Fibroblast of villous mesenchyme (primary cell): ENCODE data around the gene CDC23. TPM values are rescaled to one million over a fixed set of nuclear protein-coding genes. Genes with fewer than 3 reads are reported as not detected.
"Not testable (repeated sequence)": the region's sequence is repeated elsewhere in the genome, so short reads cannot be mapped to it uniquely, and the experiment has no call there.

Experiments used
- DNase-seq: peaks from one replicate; pipeline ENCODE4 v3.0.0-alpha.2; 2010; ENCODE audit warnings: low read depth
- H3K4me3 ChIP-seq: 2 replicates; pipeline ENCODE4 v1.5.1; 2011; ENCODE audit warnings: low read depth, mild to moderate bottlenecking, low read length
- CTCF ChIP-seq: IDR thresholded peaks from 2 replicates; pipeline ENCODE4 v1.5.1; 2012; ENCODE audit warnings: low read depth, mild to moderate bottlenecking, low read length; ENCODE audit not compliant: insufficient read depth
- total RNA-seq: library from RNA; depleted of rRNA; stranded (reverse); fragments of >200 nt; gene quantifications from 2 replicates; pipeline ENCODE4 v1.2.3, GENCODE V29; 2012

Gene CDC23
- total RNA-seq, 1 donor: 40.2 TPM

- DNase-seq: no peak
- no peak for TF ChIP-seq CTCF
Observed at GRCh38 chr5:138216799-138217198, 3.7 kb upstream of the CDC23 start.

GRCh38 chr5:138212828-138213160 lies 329 bp downstream of the CDC23 start:
- DNase-seq: no peak

More at GRCh38 chr5:138216799-138217198, 3.7 kb upstream of the CDC23 start:
- no peak overlapping the region for H3K4me3 ChIP-seq

GRCh38 chr5:138210985-138211384 lies 2.1 kb downstream of the CDC23 start:
- DNase-seq: no peak
- H3K4me3 ChIP-seq: no peak overlapping the region
- TF ChIP-seq CTCF: no peak

More at GRCh38 chr5:138212828-138213160, 329 bp downstream of the CDC23 start:
- TF ChIP-seq CTCF: no peak
- H3K4me3 ChIP-seq: peak overlapping the region; percentile 98

GRCh38 chr5:138193859-138194258 lies 19.3 kb downstream of the CDC23 start:
- not testable (repeated sequence) for DNase-seq, H3K4me3 ChIP-seq

GRCh38 chr5:138192826-138193225 lies 20.3 kb downstream of the CDC23 start:
- DNase-seq: no peak
- H3K4me3 ChIP-seq: no peak overlapping the region
- no peak for TF ChIP-seq CTCF

GRCh38 chr5:138188626-138189025 lies 24.5 kb downstream of the CDC23 start:
- TF ChIP-seq CTCF: no peak
- no peak overlapping the region for H3K4me3 ChIP-seq
- DNase-seq: no peak

- DNase-seq: no peak
- no peak for TF ChIP-seq CTCF
- no peak overlapping the region for H3K4me3 ChIP-seq
Observed at GRCh38 chr5:138186002-138186447, 27.1 kb downstream of the CDC23 start.
